HCT116 (cell line): ENCODE data around the gene AMPD3. TPM values are rescaled to one million over a fixed set of nuclear protein-coding genes. Genes with fewer than 3 reads are reported as not detected.

ENCODE experiments used
- ATAC-seq: fragments of 200-7000 bp; cut with Tn5 transposase; 2 replicates; pipeline ENCODE4 v1.9.1; 2020; ENCODE audit warnings: mild to moderate bottlenecking, moderate library complexity
- BruUV-seq: library from RNA; stranded (reverse); fragments of 400-500 nt; replicated peaks from 2 replicates; lab custom pipeline; 2021; lab: Mats Ljungman, UMichigan
- CTCF ChIA-PET: fragments of 300-600 bp; sonication (Branson Sonifier 250); formaldehyde crosslinking; loops from one replicate; lab custom pipeline; 2021; ENCODE audit warnings: antibody characterized with exemption; lab: Charles Lee
- POLR2A ChIA-PET: fragments of 300-600, 350-600 bp; sonication (Branson Sonifier 250); formaldehyde crosslinking; loops from one replicate; lab custom pipeline; 2021; ENCODE audit warnings: antibody characterized with exemption; lab: Charles Lee
- RAD21 ChIA-PET, 2 experiments: fragments of 300-600 bp; sonication (Branson Sonifier 250); formaldehyde crosslinking; loops; one replicate each; lab custom pipeline; 2023; ENCODE audit warnings: low total read pairs in 2 of 2; ENCODE audit not compliant: uncharacterized antibody in 2 of 2, unreplicated experiment in 2 of 2, low non-redundant PET in 1 of 2; lab: Charles Lee
- DNase-seq: peaks from one replicate; pipeline ENCODE4 v3.0.0-alpha.2; 2010; ENCODE audit warnings: low read depth, low spot score
- H2AFZ ChIP-seq: fragments of 200-600 bp; shearing (Covaris generic), sonication (generic); 2 replicates; pipeline ENCODE4 v1.6.1; 2017; ENCODE audit warnings: low read depth, mixed run types, mixed read lengths, antibody characterized with exemption, low read length; ENCODE audit not compliant: poor library complexity, severe bottlenecking
- H3K27ac ChIP-seq: 2 replicates; pipeline ENCODE4 v1.5.1; 2012; ENCODE audit warnings: low read depth, low read length
- H3K27me3 ChIP-seq: fragments of 200-600 bp; sonication (generic); 2 replicates; pipeline ENCODE4 v1.6.1; 2016; ENCODE audit warnings: mixed run types, low read length, mixed read lengths; ENCODE audit not compliant: insufficient read depth
- H3K36me3 ChIP-seq, 2 experiments: fragments of 200-500 bp in 1 of 2; fragments of 200-600 bp in 1 of 2; sonication (Bioruptor generic) in 1 of 2; sonication (generic) in 1 of 2; 2 replicates each; pipeline versions ENCODE4 v1.5.1 to v1.6.1; 2014 to 2016; ENCODE audit warnings: low read length in 2 of 2, inconsistent platforms in 1 of 2, mixed read lengths in 1 of 2, mixed run types in 1 of 2; ENCODE audit not compliant: insufficient read depth in 2 of 2, control insufficient read depth in 1 of 2
- H3K4me1 ChIP-seq, 2 experiments: fragments of 200-600 bp in 1 of 2; sonication (generic) in 1 of 2; 2 replicates each; pipeline versions ENCODE4 v1.5.1 to v1.6.1; 2012 to 2017; ENCODE audit warnings: low read length in 2 of 2, inconsistent platforms in 1 of 2, mild to moderate bottlenecking in 1 of 2, mixed read lengths in 1 of 2, mixed run types in 1 of 2, moderate library complexity in 1 of 2; ENCODE audit not compliant: insufficient read depth in 2 of 2, control insufficient read depth in 1 of 2
- H3K4me2 ChIP-seq: fragments of 200-600 bp; sonication (generic); 2 replicates; pipeline ENCODE4 v1.6.1; 2017; ENCODE audit warnings: mixed run types, low read length, mixed read lengths
- H3K4me3 ChIP-seq, 2 experiments: fragments of 200-600 bp in 1 of 2; sonication (generic) in 1 of 2; replicated peaks in 1 of 2; 2 replicates each; pipeline ENCODE4 v1.5.1; 2011 to 2016; ENCODE audit warnings: low read length in 2 of 2, control low read depth in 1 of 2, low read depth in 1 of 2, mild to moderate bottlenecking in 1 of 2, mixed read lengths in 1 of 2, mixed run types in 1 of 2
- H3K79me2 ChIP-seq: fragments of 200-600 bp; sonication (generic); 2 replicates; pipeline ENCODE4 v1.6.1; 2017; ENCODE audit warnings: mild to moderate bottlenecking, mixed run types, low read length, moderate library complexity, mixed read lengths; ENCODE audit not compliant: insufficient read depth
- H3K9ac ChIP-seq: fragments of 200-600 bp; sonication (generic); 2 replicates; pipeline ENCODE4 v1.6.1; 2016; ENCODE audit warnings: low read length, mixed read lengths
- H3K9me2 ChIP-seq: fragments of 200-600 bp; sonication (generic), shearing (Covaris generic); 2 replicates; pipeline ENCODE4 v1.6.1; 2017; ENCODE audit warnings: mixed run types, mild to moderate bottlenecking, moderate library complexity; ENCODE audit not compliant: insufficient read depth
- H3K9me3 ChIP-seq, 2 experiments: fragments of 200-500 bp in 1 of 2; fragments of 200-600 bp in 1 of 2; sonication (Bioruptor generic) in 1 of 2; sonication (generic) in 1 of 2; 2 replicates each; pipeline ENCODE4 v1.6.1; 2014 to 2017; ENCODE audit warnings: low read length in 2 of 2, mixed read lengths in 2 of 2, inconsistent platforms in 1 of 2, low read depth in 1 of 2, mild to moderate bottlenecking in 1 of 2, mixed run types in 1 of 2, moderate library complexity in 1 of 2; ENCODE audit not compliant: control insufficient read depth in 1 of 2, insufficient read depth in 1 of 2
- H4K20me1 ChIP-seq: fragments of 200-600 bp; sonication (generic), shearing (Covaris generic); 2 replicates; pipeline ENCODE4 v1.6.1; 2017; ENCODE audit warnings: mixed run types, mild to moderate bottlenecking, moderate library complexity; ENCODE audit not compliant: insufficient read depth
- CBX3 ChIP-seq: IDR thresholded peaks from 2 replicates; pipeline ENCODE4 v1.6.1; 2012; ENCODE audit warnings: low read depth
- EGR1 ChIP-seq: IDR thresholded peaks from 2 replicates; pipeline ENCODE4 v1.6.1; 2012; ENCODE audit warnings: low read depth
- ELF1 ChIP-seq: IDR thresholded peaks from 2 replicates; pipeline ENCODE4 v1.6.1; 2012; ENCODE audit warnings: low read depth, borderline replicate concordance
- EZH2phosphoT487 ChIP-seq: fragments of 200-600 bp; IDR thresholded peaks from 2 replicates; pipeline ENCODE4 v1.6.1; 2018; ENCODE audit warnings: antibody characterized with exemption, borderline replicate concordance
- FOSL1 ChIP-seq: IDR thresholded peaks from 2 replicates; pipeline ENCODE4 v1.6.1; 2012; ENCODE audit warnings: low read depth
- JUND ChIP-seq: IDR thresholded peaks from 2 replicates; pipeline ENCODE4 v1.6.1; 2012
- RAD21 ChIP-seq: IDR thresholded peaks from 2 replicates; pipeline ENCODE4 v1.6.1; 2012; ENCODE audit warnings: low read depth, mild to moderate bottlenecking
- SIN3A ChIP-seq: IDR thresholded peaks from 2 replicates; pipeline ENCODE4 v1.6.1; 2012; ENCODE audit warnings: low read depth
- SP1 ChIP-seq: IDR thresholded peaks from 2 replicates; pipeline ENCODE4 v1.6.1; 2012; ENCODE audit warnings: low read depth
- SRF ChIP-seq: IDR thresholded peaks from 2 replicates; pipeline ENCODE4 v1.6.1; 2012; ENCODE audit warnings: low read depth
- intact Hi-C: fragments of 100-400 bp; cut with micrococcal nuclease; formaldehyde crosslinking; loops from 2 replicates; pipeline ENCODE4 v1.10.0; 2022
- total RNA-seq: library from RNA; stranded (reverse); gene quantifications from one replicate; pipeline ENCODE4 v1.2.1, GENCODE V29; 2021; ENCODE audit not compliant: unreplicated experiment
- TF ChIP-seq, protein P1 (sequence below): IDR thresholded peaks from 2 replicates; pipeline ENCODE4 v1.6.1; 2012; ENCODE audit warnings: low read depth
- TF ChIP-seq, protein P2 (sequence below): IDR thresholded peaks from 2 replicates; pipeline ENCODE4 v1.6.1; 2012
- TF ChIP-seq, protein P3 (sequence below): IDR thresholded peaks from 2 replicates; pipeline ENCODE4 v1.6.1; 2012
- TF ChIP-seq, protein P4 (sequence below), 3 experiments: fragments of 200-600 bp in 1 of 3; sonication (generic) in 1 of 3; IDR thresholded peaks in 2 of 3; conservative IDR thresholded peaks in 1 of 3; 2 replicates each; pipeline ENCODE4 v1.5.1; 2012 to 2017; ENCODE audit warnings: low read depth in 2 of 3, low read length in 2 of 3, antibody characterized with exemption in 1 of 3, borderline replicate concordance in 1 of 3, control low read depth in 1 of 3, mild to moderate bottlenecking in 1 of 3, mixed read lengths in 1 of 3, mixed run types in 1 of 3, moderate library complexity in 1 of 3; ENCODE audit not compliant: insufficient read depth in 1 of 3

Gene AMPD3
- total RNA-seq, 1 experiment from 2014 or later = 25.9 TPM

DNA sequence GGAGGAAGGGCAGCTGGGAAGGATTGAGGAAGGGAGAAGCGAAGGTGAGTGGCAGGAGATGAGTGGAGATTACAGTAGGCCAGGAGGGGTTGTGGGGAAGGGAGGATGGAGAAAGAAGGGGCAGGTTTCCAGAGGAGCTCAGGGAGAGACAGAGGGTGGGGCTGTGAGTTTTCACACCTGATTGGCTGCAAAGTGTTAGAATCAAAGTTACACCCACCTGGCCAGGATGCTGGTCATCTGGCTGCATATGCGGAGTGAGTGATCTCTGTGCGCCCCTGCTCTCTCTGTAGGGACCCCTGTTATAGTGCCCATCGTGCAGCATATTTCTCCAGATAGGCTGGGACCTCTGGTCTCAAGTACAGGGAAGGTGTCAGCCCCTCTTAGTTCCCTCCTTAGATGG, 18.3 kb downstream of the AMPD3 start:
- Histone ChIP-seq H3K36me3 (peaks cover 0 to 7% of the 10 kb centered on the region in 2 experiments; a peak in 1 of 4 replicates), H3K9ac (no peak overlapping the region), H3K4me2 (no peak overlapping the region), H3K9me2 (no peaks in the 10 kb centered on the region), H3K4me1 (no peaks in the 10 kb centered on the region), H3K79me2 (peaks cover 5% of the 10 kb centered on the region; the same call in 1 of the 2 replicates), H3K4me3 (no peak overlapping the region), H3K9me3 (no peaks in the 10 kb centered on the region), H2AFZ (no peak overlapping the region), H3K27ac (no peak overlapping the region), H4K20me1 (no peaks in the 10 kb centered on the region), H3K27me3 (no peaks in the 10 kb centered on the region)
- ChIA-PET CTCF (interaction anchor here (1.3 kb wide), 1 partner anchor 14 kb away, joined by 3 read pairs; no protein-coding TSS in a partner anchor), RAD21 (no interaction called here), POLR2A (no interaction called here)
- intact Hi-C loops = no loop called here
- TF ChIP-seq, protein P1, sequence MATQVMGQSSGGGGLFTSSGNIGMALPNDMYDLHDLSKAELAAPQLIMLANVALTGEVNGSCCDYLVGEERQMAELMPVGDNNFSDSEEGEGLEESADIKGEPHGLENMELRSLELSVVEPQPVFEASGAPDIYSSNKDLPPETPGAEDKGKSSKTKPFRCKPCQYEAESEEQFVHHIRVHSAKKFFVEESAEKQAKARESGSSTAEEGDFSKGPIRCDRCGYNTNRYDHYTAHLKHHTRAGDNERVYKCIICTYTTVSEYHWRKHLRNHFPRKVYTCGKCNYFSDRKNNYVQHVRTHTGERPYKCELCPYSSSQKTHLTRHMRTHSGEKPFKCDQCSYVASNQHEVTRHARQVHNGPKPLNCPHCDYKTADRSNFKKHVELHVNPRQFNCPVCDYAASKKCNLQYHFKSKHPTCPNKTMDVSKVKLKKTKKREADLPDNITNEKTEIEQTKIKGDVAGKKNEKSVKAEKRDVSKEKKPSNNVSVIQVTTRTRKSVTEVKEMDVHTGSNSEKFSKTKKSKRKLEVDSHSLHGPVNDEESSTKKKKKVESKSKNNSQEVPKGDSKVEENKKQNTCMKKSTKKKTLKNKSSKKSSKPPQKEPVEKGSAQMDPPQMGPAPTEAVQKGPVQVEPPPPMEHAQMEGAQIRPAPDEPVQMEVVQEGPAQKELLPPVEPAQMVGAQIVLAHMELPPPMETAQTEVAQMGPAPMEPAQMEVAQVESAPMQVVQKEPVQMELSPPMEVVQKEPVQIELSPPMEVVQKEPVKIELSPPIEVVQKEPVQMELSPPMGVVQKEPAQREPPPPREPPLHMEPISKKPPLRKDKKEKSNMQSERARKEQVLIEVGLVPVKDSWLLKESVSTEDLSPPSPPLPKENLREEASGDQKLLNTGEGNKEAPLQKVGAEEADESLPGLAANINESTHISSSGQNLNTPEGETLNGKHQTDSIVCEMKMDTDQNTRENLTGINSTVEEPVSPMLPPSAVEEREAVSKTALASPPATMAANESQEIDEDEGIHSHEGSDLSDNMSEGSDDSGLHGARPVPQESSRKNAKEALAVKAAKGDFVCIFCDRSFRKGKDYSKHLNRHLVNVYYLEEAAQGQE = no peak
- TF ChIP-seq JUND = no peak
- no peak for TF ChIP-seq EGR1
- TF ChIP-seq RAD21 = no peak
- TF ChIP-seq SRF = no peak
- TF ChIP-seq, protein P2, sequence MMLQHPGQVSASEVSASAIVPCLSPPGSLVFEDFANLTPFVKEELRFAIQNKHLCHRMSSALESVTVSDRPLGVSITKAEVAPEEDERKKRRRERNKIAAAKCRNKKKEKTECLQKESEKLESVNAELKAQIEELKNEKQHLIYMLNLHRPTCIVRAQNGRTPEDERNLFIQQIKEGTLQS = no peak
- TF ChIP-seq, protein P3, sequence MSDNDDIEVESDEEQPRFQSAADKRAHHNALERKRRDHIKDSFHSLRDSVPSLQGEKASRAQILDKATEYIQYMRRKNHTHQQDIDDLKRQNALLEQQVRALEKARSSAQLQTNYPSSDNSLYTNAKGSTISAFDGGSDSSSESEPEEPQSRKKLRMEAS = no peak
- TF ChIP-seq, protein P4, sequence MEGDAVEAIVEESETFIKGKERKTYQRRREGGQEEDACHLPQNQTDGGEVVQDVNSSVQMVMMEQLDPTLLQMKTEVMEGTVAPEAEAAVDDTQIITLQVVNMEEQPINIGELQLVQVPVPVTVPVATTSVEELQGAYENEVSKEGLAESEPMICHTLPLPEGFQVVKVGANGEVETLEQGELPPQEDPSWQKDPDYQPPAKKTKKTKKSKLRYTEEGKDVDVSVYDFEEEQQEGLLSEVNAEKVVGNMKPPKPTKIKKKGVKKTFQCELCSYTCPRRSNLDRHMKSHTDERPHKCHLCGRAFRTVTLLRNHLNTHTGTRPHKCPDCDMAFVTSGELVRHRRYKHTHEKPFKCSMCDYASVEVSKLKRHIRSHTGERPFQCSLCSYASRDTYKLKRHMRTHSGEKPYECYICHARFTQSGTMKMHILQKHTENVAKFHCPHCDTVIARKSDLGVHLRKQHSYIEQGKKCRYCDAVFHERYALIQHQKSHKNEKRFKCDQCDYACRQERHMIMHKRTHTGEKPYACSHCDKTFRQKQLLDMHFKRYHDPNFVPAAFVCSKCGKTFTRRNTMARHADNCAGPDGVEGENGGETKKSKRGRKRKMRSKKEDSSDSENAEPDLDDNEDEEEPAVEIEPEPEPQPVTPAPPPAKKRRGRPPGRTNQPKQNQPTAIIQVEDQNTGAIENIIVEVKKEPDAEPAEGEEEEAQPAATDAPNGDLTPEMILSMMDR (IDR thresholded peaks at IDR 0.05 in 2 of 3, conservative IDR thresholded peaks at IDR 0.05 in 1 of 3; ENCODE audit: borderline replicate concordance in 1 of 3, insufficient read depth in 1 of 3, low read depth in 2 of 3, low read length in 2 of 3) = no peak
- no peak for TF ChIP-seq CBX3
- no peak for TF ChIP-seq ELF1
- no peak for TF ChIP-seq FOSL1
- TF ChIP-seq EZH2phosphoT487 = no peak
- no peak for TF ChIP-seq SIN3A
- no peak for TF ChIP-seq SP1
- DNase-seq = no peak
- no TSS peak for BruUV-seq
- peak; percentile 53; the same call in 1 of the 2 replicates for ATAC-seq
